IMR-90 (cell line): ENCODE results near the gene BRIP1. TPM values are rescaled to one million over a fixed set of nuclear protein-coding genes. Genes with fewer than 3 reads are reported as not detected.

Experiments
- ATAC-seq: fragments of 200-7000 bp; cut with Tn5 transposase; 2 replicates; pipeline ENCODE4 v1.9.1; 2020; ENCODE audit warnings: low read depth, mild to moderate bottlenecking, moderate library complexity
- BruUV-seq: library from RNA; stranded (reverse); fragments of 400-500 nt; replicated peaks from 2 replicates; lab custom pipeline; 2021; lab: Mats Ljungman, UMichigan
- CTCF ChIA-PET: fragments of 300-600 bp; formaldehyde crosslinking; extraction: SDS; loops from one replicate; lab custom pipeline; 2021; ENCODE audit warnings: antibody characterized with exemption; lab: Yijun Ruan, JAX
- POLR2A ChIA-PET: fragments of 300-600 bp; sonication (Branson Sonifier 250); formaldehyde crosslinking; loops from one replicate; lab custom pipeline; 2022; ENCODE audit warnings: antibody characterized with exemption; ENCODE audit not compliant: unreplicated experiment; lab: Charles Lee
- DNase-seq: peaks from one replicate; pipeline ENCODE4 v3.0.0; 2013
- H2AFZ ChIP-seq: replicated peaks from 2 replicates; pipeline ENCODE3; 2013; ENCODE audit warnings: low read length, mild to moderate bottlenecking; ENCODE audit not compliant: poor library complexity
- H2AK5ac ChIP-seq: 2 replicates; pipeline ENCODE4 v1.6.1; 2013; ENCODE audit warnings: low read depth, low read length, inconsistent platforms
- H2AK9ac ChIP-seq: replicated peaks from 2 replicates; pipeline ENCODE3; 2013; ENCODE audit warnings: mild to moderate bottlenecking, low read depth, low read length, moderate library complexity; ENCODE audit not compliant: poor library complexity
- H2BK120ac ChIP-seq: 2 replicates; pipeline ENCODE4 v1.6.1; 2013; ENCODE audit warnings: low read depth, low read length, inconsistent platforms
- H2BK15ac ChIP-seq: 3 replicates; pipeline ENCODE4 v1.6.1; 2013; ENCODE audit warnings: low read depth, low read length, inconsistent platforms
- H2BK20ac ChIP-seq: 2 replicates; pipeline ENCODE4 v1.6.1; 2013; ENCODE audit warnings: low read depth, mild to moderate bottlenecking, inconsistent platforms, low read length, moderate library complexity
- H2BK5ac ChIP-seq: 2 replicates; pipeline ENCODE4 v1.6.1; 2013; ENCODE audit warnings: mild to moderate bottlenecking, low read depth, low read length, inconsistent platforms; ENCODE audit not compliant: poor library complexity, severe bottlenecking
- H3K14ac ChIP-seq: replicated peaks from 2 replicates; pipeline ENCODE4 v1.6.1; 2013; ENCODE audit warnings: low read depth, low read length, inconsistent platforms
- H3K18ac ChIP-seq: 2 replicates; pipeline ENCODE4 v1.6.1; 2013; ENCODE audit warnings: low read depth, low read length, control low read depth
- H3K23ac ChIP-seq: 2 replicates; pipeline ENCODE4 v1.6.1; 2013; ENCODE audit warnings: low read depth, low read length, inconsistent platforms
- H3K27ac ChIP-seq: 2 replicates; pipeline ENCODE4 v1.5.1; 2013; ENCODE audit warnings: mild to moderate bottlenecking, control low read depth, low read length; ENCODE audit not compliant: insufficient read depth
- H3K27me3 ChIP-seq: 2 replicates; pipeline ENCODE4 v1.6.1; 2013; ENCODE audit warnings: low read length; ENCODE audit not compliant: control insufficient read depth, insufficient read depth
- H3K36me3 ChIP-seq: 2 replicates; pipeline ENCODE4 v1.6.1; 2013; ENCODE audit warnings: low read length, mixed read lengths; ENCODE audit not compliant: control insufficient read depth, insufficient read depth
- H3K4ac ChIP-seq: 2 replicates; pipeline ENCODE4 v1.6.1; 2013; ENCODE audit warnings: low read depth, low read length, inconsistent platforms
- H3K4me1 ChIP-seq: 2 replicates; pipeline ENCODE4 v1.6.1; 2013; ENCODE audit warnings: low read length, mixed read lengths; ENCODE audit not compliant: control insufficient read depth, insufficient read depth
- H3K4me2 ChIP-seq: 2 replicates; pipeline ENCODE4 v1.6.1; 2013; ENCODE audit warnings: low read depth, mild to moderate bottlenecking, control low read depth, low read length, moderate library complexity
- H3K4me3 ChIP-seq: 2 replicates; pipeline ENCODE4 v1.5.1; 2013; ENCODE audit warnings: low read depth, mild to moderate bottlenecking, control low read depth, low read length, moderate library complexity; ENCODE audit not compliant: insufficient read depth
- H3K56ac ChIP-seq: 2 replicates; pipeline ENCODE4 v1.6.1; 2013; ENCODE audit warnings: low read length, inconsistent platforms; ENCODE audit not compliant: insufficient read depth; ENCODE audit errors: extremely low read depth
- H3K79me1 ChIP-seq, 2 experiments: 2 replicates each; pipeline ENCODE4 v1.6.1; 2013; ENCODE audit warnings: low read length in 2 of 2, inconsistent platforms in 1 of 2, low read depth in 1 of 2
- H3K9ac ChIP-seq: 2 replicates; pipeline ENCODE4 v1.6.1; 2013; ENCODE audit warnings: low read depth, low read length, control low read depth
- H3K9me1 ChIP-seq: 2 replicates; pipeline ENCODE4 v1.6.1; 2013; ENCODE audit warnings: low read length, inconsistent platforms; ENCODE audit not compliant: insufficient read depth
- H3K9me3 ChIP-seq: 2 replicates; pipeline ENCODE4 v1.6.1; 2013; ENCODE audit warnings: low read length; ENCODE audit not compliant: control insufficient read depth, insufficient read depth
- H4K20me1 ChIP-seq: 2 replicates; pipeline ENCODE4 v1.6.1; 2013; ENCODE audit warnings: low read length, inconsistent platforms; ENCODE audit not compliant: insufficient read depth
- H4K5ac ChIP-seq: 2 replicates; pipeline ENCODE4 v1.6.1; 2013; ENCODE audit warnings: mild to moderate bottlenecking, low read depth, low read length, control low read depth
- H4K8ac ChIP-seq, 2 experiments: 2 replicates each; pipeline ENCODE4 v1.6.1; 2013; ENCODE audit warnings: low read depth in 2 of 2, low read length in 2 of 2, control low read depth in 1 of 2, inconsistent platforms in 1 of 2
- H4K91ac ChIP-seq: 2 replicates; pipeline ENCODE4 v1.6.1; 2013; ENCODE audit warnings: low read depth, low read length, inconsistent platforms; ENCODE audit not compliant: insufficient read depth
- BHLHE40 ChIP-seq: fragments of 150-350 bp; IDR thresholded peaks from 2 replicates; pipeline ENCODE4 v1.6.1; 2016; ENCODE audit warnings: mild to moderate bottlenecking, low read depth, low read length
- CEBPB ChIP-seq: IDR thresholded peaks from 2 replicates; pipeline ENCODE4 v1.6.1; 2012; ENCODE audit warnings: low read depth, low read length, improper control_type of control experiment
- MAFK ChIP-seq: IDR thresholded peaks from 2 replicates; pipeline ENCODE4 v1.6.1; 2012; ENCODE audit warnings: low read depth, low read length, improper control_type of control experiment
- MXI1 ChIP-seq: IDR thresholded peaks from 2 replicates; pipeline ENCODE4 v1.6.1; 2012; ENCODE audit warnings: low read depth, mild to moderate bottlenecking, low read length, moderate library complexity, borderline replicate concordance
- POLR2A ChIP-seq: IDR thresholded peaks from 2 replicates; pipeline ENCODE4 v1.6.1; 2012; ENCODE audit warnings: mild to moderate bottlenecking, low read depth, low read length
- SMC3 ChIP-seq: fragments of 150-350 bp; IDR thresholded peaks from 2 replicates; pipeline ENCODE4 v1.6.1; 2016; ENCODE audit warnings: low read depth, mild to moderate bottlenecking, antibody characterized with exemption, low read length, moderate library complexity
- WGBS, 2 experiments: methylation state at CpG; one replicate each; pipeline versions ENCODE4 v1.1.5 to v1.1.7; 2013; ENCODE audit warnings: missing lambda C conversion rate in 2 of 2; ENCODE audit not compliant: insufficient read length in 1 of 2; ENCODE audit errors: extremely low coverage in 2 of 2; 5-methylcytosine and 5-hydroxymethylcytosine counted together
- dilution Hi-C: fragments of 300-500 bp; cut with HindIII; formaldehyde crosslinking; loops from one replicate; pipeline ENCODE4 v1.14.3; 2018; ENCODE audit warnings: low sequenced_read_pairs; ENCODE audit not compliant: unreplicated experiment
- in situ Hi-C: fragments of 300-500 bp; cut with MboI; formaldehyde crosslinking; loops from 3 replicates; pipeline ENCODE4 v1.14.3; 2019; ENCODE audit warnings: low sequenced_read_pairs, inconsistent platforms, mixed read lengths
- intact Hi-C: fragments of 100-400 bp; cut with micrococcal nuclease; formaldehyde crosslinking; loops from 2 replicates; pipeline ENCODE4 v1.10.0; 2022
- polyA plus RNA-seq, 3 experiments: library from polyadenylated mRNA; depleted of rRNA; stranded (reverse); fragments of >200 nt; gene quantifications; 2 replicates each; pipeline ENCODE4 v1.2.3, GENCODE V29; 2012; ENCODE audit warnings: low replicate concordance in 1 of 3
- total RNA-seq: library from RNA; depleted of rRNA; stranded (reverse); fragments of >200 nt; gene quantifications from 2 replicates; pipeline ENCODE4 v1.2.3, GENCODE V29; 2012
- TF ChIP-seq, protein P1 (sequence below): conservative IDR thresholded peaks from 2 replicates; pipeline ENCODE4 v1.5.1; 2012; ENCODE audit warnings: mild to moderate bottlenecking, low read depth, low read length, improper control_type of control experiment

BRIP1 gene
- total and polyA plus RNA-seq, 2 of the 4 experiments (the other 2 are of a cell fraction), result 6.1 to 19.7 TPM

- ATAC-seq (no peak), DNase-seq (no peak)
- H4K5ac ChIP-seq, result no peak overlapping the region
- ChIA-PET CTCF (no interaction called here), POLR2A (no interaction called here)
- no peak overlapping the region for H3K14ac ChIP-seq
- H4K20me1 ChIP-seq, result no peaks in the 10 kb centered on the region
- H3K4me3 ChIP-seq, result no peak overlapping the region
- dilution Hi-C loops, result no loop called here
- H3K36me3 ChIP-seq, result no peaks in the 10 kb centered on the region
- no peak overlapping the region for H3K9ac ChIP-seq
- no peaks in the 10 kb centered on the region for H3K27me3 ChIP-seq
- H2AK9ac ChIP-seq, result no peak overlapping the region
- no peak overlapping the region for H2BK20ac ChIP-seq
- BruUV-seq, result no TSS peak
- peaks cover 3% of the 10 kb centered on the region; the same call in 1 of the 2 replicates for H3K9me1 ChIP-seq
- TF ChIP-seq, protein P1, sequence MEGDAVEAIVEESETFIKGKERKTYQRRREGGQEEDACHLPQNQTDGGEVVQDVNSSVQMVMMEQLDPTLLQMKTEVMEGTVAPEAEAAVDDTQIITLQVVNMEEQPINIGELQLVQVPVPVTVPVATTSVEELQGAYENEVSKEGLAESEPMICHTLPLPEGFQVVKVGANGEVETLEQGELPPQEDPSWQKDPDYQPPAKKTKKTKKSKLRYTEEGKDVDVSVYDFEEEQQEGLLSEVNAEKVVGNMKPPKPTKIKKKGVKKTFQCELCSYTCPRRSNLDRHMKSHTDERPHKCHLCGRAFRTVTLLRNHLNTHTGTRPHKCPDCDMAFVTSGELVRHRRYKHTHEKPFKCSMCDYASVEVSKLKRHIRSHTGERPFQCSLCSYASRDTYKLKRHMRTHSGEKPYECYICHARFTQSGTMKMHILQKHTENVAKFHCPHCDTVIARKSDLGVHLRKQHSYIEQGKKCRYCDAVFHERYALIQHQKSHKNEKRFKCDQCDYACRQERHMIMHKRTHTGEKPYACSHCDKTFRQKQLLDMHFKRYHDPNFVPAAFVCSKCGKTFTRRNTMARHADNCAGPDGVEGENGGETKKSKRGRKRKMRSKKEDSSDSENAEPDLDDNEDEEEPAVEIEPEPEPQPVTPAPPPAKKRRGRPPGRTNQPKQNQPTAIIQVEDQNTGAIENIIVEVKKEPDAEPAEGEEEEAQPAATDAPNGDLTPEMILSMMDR, result no peak
- TF ChIP-seq MXI1, result no peak
- TF ChIP-seq SMC3, result no peak
- no peak for TF ChIP-seq BHLHE40
- no peak for TF ChIP-seq CEBPB
- TF ChIP-seq MAFK, result no peak
- no peak for TF ChIP-seq POLR2A
- H2BK5ac ChIP-seq, result no peak overlapping the region
- H2BK120ac ChIP-seq, result no peak overlapping the region
- no peak overlapping the region for H3K18ac ChIP-seq
- intact Hi-C loops, result no loop called here
- no CpG with 5 or more reads among the region's 1 CpG for WGBS, 2 experiments
- H3K27ac ChIP-seq, result no peak overlapping the region
- H3K23ac ChIP-seq, result no peak overlapping the region
- H3K9me3 ChIP-seq, result no peaks in the 10 kb centered on the region
- no peak overlapping the region for H3K4me2 ChIP-seq
- H2BK15ac ChIP-seq, result no peak overlapping the region
- no peak overlapping the region for H2AFZ ChIP-seq
- H3K56ac ChIP-seq, result no peak overlapping the region
- peaks cover 0 to 24% of the 10 kb centered on the region in 2 experiments; a peak in 2 of 4 replicates for H3K79me1 ChIP-seq
- no peak overlapping the region for H2AK5ac ChIP-seq
- H4K8ac ChIP-seq, result no peak overlapping the region
- no peak overlapping the region for H4K91ac ChIP-seq
- H3K4me1 ChIP-seq, result peaks cover 4% of the 10 kb centered on the region; the same call in 1 of the 2 replicates
- in situ Hi-C loops, result no loop called here
- H3K4ac ChIP-seq, result no peak overlapping the region
Measured at GRCh38 chr17:61813211-61813610, 50.1 kb downstream of the BRIP1 start.
